Small intestine (tissue), 7 donors: Measurements from ENCODE around the gene NT5DC4. TPM values are rescaled to one million over a fixed set of nuclear protein-coding genes. Genes with fewer than 3 reads are reported as not detected.

Experiments
- DNase-seq, 2 donors: peaks; one replicate each; pipeline versions ENCODE4 v3.0.0 to v3.0.0-alpha.2; 2013
- FAIRE-seq: peaks from 2 replicates; lab custom pipeline; 2012; peaks lifted over from hg19 to GRCh38; lab: Jason Lieb, UNC
- H3K27ac ChIP-seq, 3 donors: one replicate each; pipeline ENCODE4 v1.5.1; 2013; ENCODE audit warnings: low read length in 2 of 3, mild to moderate bottlenecking in 2 of 3, control low read depth in 1 of 3, inconsistent platforms in 1 of 3, low read depth in 1 of 3, moderate library complexity in 1 of 3
- H3K27me3 ChIP-seq, 3 donors: one replicate each; pipeline ENCODE4 v1.6.1; 2013; ENCODE audit warnings: low read length in 3 of 3, inconsistent platforms in 1 of 3; ENCODE audit not compliant: control insufficient read depth in 3 of 3, insufficient read depth in 3 of 3
- H3K36me3 ChIP-seq, 3 donors: one replicate each; pipeline ENCODE4 v1.6.1; 2013; ENCODE audit warnings: low read length in 3 of 3, inconsistent platforms in 1 of 3, low read depth in 1 of 3, mild to moderate bottlenecking in 1 of 3, moderate library complexity in 1 of 3; ENCODE audit not compliant: control insufficient read depth in 3 of 3, insufficient read depth in 2 of 3
- H3K4me1 ChIP-seq, 3 donors: one replicate each; pipeline ENCODE4 v1.6.1; 2013; ENCODE audit warnings: low read length in 2 of 3, inconsistent platforms in 1 of 3, low read depth in 1 of 3, mild to moderate bottlenecking in 1 of 3, moderate library complexity in 1 of 3; ENCODE audit not compliant: control insufficient read depth in 3 of 3, insufficient read depth in 2 of 3
- H3K4me3 ChIP-seq, 3 donors: one replicate each; pipeline ENCODE4 v1.5.1; 2013; ENCODE audit warnings: low read length in 3 of 3, control low read depth in 1 of 3, inconsistent platforms in 1 of 3, low read depth in 1 of 3, mild to moderate bottlenecking in 1 of 3, moderate library complexity in 1 of 3
- H3K9me3 ChIP-seq, 2 donors: one replicate each; pipeline ENCODE4 v1.6.1; 2013; ENCODE audit warnings: low read depth in 1 of 2, low read length in 1 of 2; ENCODE audit not compliant: control insufficient read depth in 2 of 2, insufficient read depth in 1 of 2
- WGBS, 3 donors: extraction: QIAGEN DNeasy Blood & Tissue Kit; methylation state at CpG; one replicate each; pipeline ENCODE4 v1.1.7; 2013; 5-methylcytosine and 5-hydroxymethylcytosine counted together
- polyA plus RNA-seq, 4 donors: library from polyadenylated mRNA; stranded (reverse) in 3 of 4; unstranded in 1 of 4; fragments of 200-250 nt in 3 of 4; fragments of 120-200 nt in 1 of 4; gene quantifications; one replicate each; pipeline versions ENCODE4 v1.2.1 to v1.2.3, GENCODE V29; 2013
- donor health status: healthy with polysubstance abuse.
- donor health status: control.
- donor health status: control.
- donor health status: Bipolar disorder and iron deficiency.
- donor health status: healthy.

Gene NT5DC4
- polyA plus RNA-seq, 4 donors, result 0.04 to 0.86 TPM; not detected in 2

GRCh38 chr2:112749755-112750559 is 29.1 kb downstream of the NT5DC4 start:
- peak; percentile 73 to 86 for DNase-seq
- Histone ChIP-seq H3K27ac (peak overlapping the region in 1 of 3 donors; percentile 8), H3K9me3 (no peaks in the 10 kb centered on the region), H3K4me3 (no peak overlapping the region), H3K4me1 (peaks cover 0 to 15% (median 4%) of the 10 kb centered on the region in 3 donors), H3K27me3 (no peaks in the 10 kb centered on the region), H3K36me3 (peaks cover 0 to 3% (median 0%) of the 10 kb centered on the region in 3 donors)
- 63 to 75% (median 68%) methylated on average over 9 of the region's 9 CpGs for WGBS, 3 donors
- no peak for FAIRE-seq

- no peak overlapping the region for H3K27ac ChIP-seq
- H3K9me3 ChIP-seq, result no peaks in the 10 kb centered on the region
- FAIRE-seq (peak; percentile 15), DNase-seq (no peak)
- H3K36me3 ChIP-seq, result peaks cover 0 to 3% (median 0%) of the 10 kb centered on the region in 3 donors
- H3K4me3 ChIP-seq, result no peak overlapping the region
- H3K27me3 ChIP-seq, result no peaks in the 10 kb centered on the region
- peaks cover 0 to 19% (median 4%) of the 10 kb centered on the region in 3 donors for H3K4me1 ChIP-seq
Observed at GRCh38 chr2:112750560-112750843, 29.7 kb downstream of the NT5DC4 start.

GRCh38 chr2:112751451-112752197 is 30.8 kb downstream of the NT5DC4 start:
- Histone ChIP-seq H3K4me3 (no peak overlapping the region), H3K27me3 (no peaks in the 10 kb centered on the region), H3K9me3 (no peaks in the 10 kb centered on the region), H3K36me3 (peaks cover 0 to 3% (median 0%) of the 10 kb centered on the region in 3 donors), H3K27ac (peak overlapping the region in 1 of 3 donors; percentile 61), H3K4me1 (peaks cover 0 to 28% (median 4%) of the 10 kb centered on the region in 3 donors)
- no peak for FAIRE-seq
- peak in 1 of 2 donors; percentile 58 for DNase-seq

GRCh38 chr2:112752667-112753066 is 31.8 kb downstream of the NT5DC4 start:
- H3K4me1 ChIP-seq, result peaks cover 0 to 33% (median 4%) of the 10 kb centered on the region in 3 donors
- no peaks in the 10 kb centered on the region for H3K9me3 ChIP-seq
- FAIRE-seq (no peak), DNase-seq (no peak)
- WGBS, 3 donors, result 74 to 94% (median 88%) methylated on average over 4 of the region's 4 CpGs
- no peaks in the 10 kb centered on the region for H3K27me3 ChIP-seq
- H3K4me3 ChIP-seq, result no peak overlapping the region
- peak overlapping the region in 1 of 3 donors; percentile 61 for H3K27ac ChIP-seq
- H3K36me3 ChIP-seq, result no peaks in the 10 kb centered on the region

GRCh38 chr2:112754564-112754963 is 33.7 kb downstream of the NT5DC4 start:
- 97 to 100% (median 98%) methylated on average over 1 of the region's 1 CpG for WGBS, 3 donors
- no peak overlapping the region for H3K4me3 ChIP-seq
- no peaks in the 10 kb centered on the region for H3K36me3 ChIP-seq
- peak in 1 of 2 donors; percentile 27 for DNase-seq
- H3K27me3 ChIP-seq, result no peaks in the 10 kb centered on the region
- H3K4me1 ChIP-seq, result peaks cover 0 to 33% (median 4%) of the 10 kb centered on the region in 3 donors
- no peak for FAIRE-seq
- peak overlapping the region in 1 of 3 donors; percentile 10 for H3K27ac ChIP-seq
- no peaks in the 10 kb centered on the region for H3K9me3 ChIP-seq

- H3K9me3 ChIP-seq, result no peaks in the 10 kb centered on the region
- FAIRE-seq, result no peak
- WGBS, 3 donors, result 86 to 97% (median 94%) methylated on average over 4 of the region's 4 CpGs
- no peaks in the 10 kb centered on the region for H3K36me3 ChIP-seq
- no peaks in the 10 kb centered on the region for H3K27me3 ChIP-seq
- DNase-seq, result no peak
- H3K4me1 ChIP-seq, result peaks cover 0 to 31% (median 4%) of the 10 kb centered on the region in 3 donors
- no peak overlapping the region for H3K4me3 ChIP-seq
- peak overlapping the region in 1 of 3 donors; percentile 14 for H3K27ac ChIP-seq
Observed at GRCh38 chr2:112755444-112755843, 34.6 kb downstream of the NT5DC4 start.

GRCh38 chr2:112756207-112756606 is 35.4 kb downstream of the NT5DC4 start:
- Histone ChIP-seq H3K4me1 (peaks cover 0 to 31% (median 4%) of the 10 kb centered on the region in 3 donors), H3K27ac (peak overlapping the region in 1 of 3 donors; percentile 18), H3K4me3 (no peak overlapping the region), H3K9me3 (no peaks in the 10 kb centered on the region), H3K27me3 (no peaks in the 10 kb centered on the region), H3K36me3 (no peaks in the 10 kb centered on the region)
- 78 to 93% (median 85%) methylated on average over 3 of the region's 3 CpGs for WGBS, 3 donors
- DNase-seq (no peak), FAIRE-seq (no peak)

GRCh38 chr2:112757265-112757664 is 36.4 kb downstream of the NT5DC4 start:
- H3K9me3 ChIP-seq, result no peaks in the 10 kb centered on the region
- H3K27me3 ChIP-seq, result no peaks in the 10 kb centered on the region
- no peaks in the 10 kb centered on the region for H3K36me3 ChIP-seq
- DNase-seq, result peak in 1 of 2 donors; percentile 23
- H3K4me1 ChIP-seq, result peaks cover 0 to 25% (median 4%) of the 10 kb centered on the region in 3 donors
- no peak overlapping the region for H3K4me3 ChIP-seq
- 94 to 97% (median 97%) methylated on average over 3 of the region's 3 CpGs for WGBS, 3 donors
- no peak for FAIRE-seq
- H3K27ac ChIP-seq, result no peak overlapping the region
